ENCODE measurements around the gene PIK3R3.

Gene PIK3R3

GRCh38 chr1:46043458-46044017 lies 88.9 kb downstream of the PIK3R3 start:
- no peak overlapping the region for H3K27ac ChIP-seq

DNA sequence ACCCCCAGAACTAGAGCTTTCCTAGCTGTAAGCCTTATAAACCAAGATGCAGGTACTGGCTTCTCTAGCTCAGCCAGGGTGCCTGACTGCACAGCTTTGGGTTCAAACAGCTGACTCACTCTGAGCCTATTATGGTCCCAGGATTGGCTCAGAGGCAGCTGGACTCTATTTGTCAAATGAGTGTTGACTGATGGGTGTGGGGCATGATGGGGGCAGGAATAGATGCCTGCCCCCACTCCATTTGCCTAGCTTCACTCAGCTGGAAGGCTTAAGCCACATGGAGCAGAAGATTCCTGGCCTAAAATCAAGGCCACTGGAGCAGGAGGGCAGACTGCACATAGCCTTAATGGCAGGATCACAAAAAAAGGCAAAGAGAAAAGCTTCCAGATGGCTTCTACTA lies 90.5 kb downstream of the PIK3R3 start:
- H3K27ac ChIP-seq, result peak overlapping the region; percentile 83; the same call in 1 of the 2 replicates
- TF ChIP-seq, protein P1, sequence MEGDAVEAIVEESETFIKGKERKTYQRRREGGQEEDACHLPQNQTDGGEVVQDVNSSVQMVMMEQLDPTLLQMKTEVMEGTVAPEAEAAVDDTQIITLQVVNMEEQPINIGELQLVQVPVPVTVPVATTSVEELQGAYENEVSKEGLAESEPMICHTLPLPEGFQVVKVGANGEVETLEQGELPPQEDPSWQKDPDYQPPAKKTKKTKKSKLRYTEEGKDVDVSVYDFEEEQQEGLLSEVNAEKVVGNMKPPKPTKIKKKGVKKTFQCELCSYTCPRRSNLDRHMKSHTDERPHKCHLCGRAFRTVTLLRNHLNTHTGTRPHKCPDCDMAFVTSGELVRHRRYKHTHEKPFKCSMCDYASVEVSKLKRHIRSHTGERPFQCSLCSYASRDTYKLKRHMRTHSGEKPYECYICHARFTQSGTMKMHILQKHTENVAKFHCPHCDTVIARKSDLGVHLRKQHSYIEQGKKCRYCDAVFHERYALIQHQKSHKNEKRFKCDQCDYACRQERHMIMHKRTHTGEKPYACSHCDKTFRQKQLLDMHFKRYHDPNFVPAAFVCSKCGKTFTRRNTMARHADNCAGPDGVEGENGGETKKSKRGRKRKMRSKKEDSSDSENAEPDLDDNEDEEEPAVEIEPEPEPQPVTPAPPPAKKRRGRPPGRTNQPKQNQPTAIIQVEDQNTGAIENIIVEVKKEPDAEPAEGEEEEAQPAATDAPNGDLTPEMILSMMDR (conservative IDR thresholded peaks at IDR 0.05), result no peak

More at GRCh38 chr1:46043458-46044017, 88.9 kb downstream of the PIK3R3 start:
- TF ChIP-seq, protein P1 (conservative IDR thresholded peaks at IDR 0.05), result no peak

- TF ChIP-seq, protein P1 (conservative IDR thresholded peaks at IDR 0.05), result no peak
- H3K27ac ChIP-seq, result peak overlapping the region; percentile 83
Measured at GRCh38 chr1:46041551-46041950, 90.9 kb downstream of the PIK3R3 start.

- TF ChIP-seq, protein P1 (conservative IDR thresholded peaks at IDR 0.05), result no peak
- H3K27ac ChIP-seq, result peak overlapping the region; percentile 83
Measured at GRCh38 chr1:46039571-46040052, 92.8 kb downstream of the PIK3R3 start.

GRCh38 chr1:46036894-46037839 lies 95.3 kb downstream of the PIK3R3 start:
- peak overlapping the region; percentile 83 for H3K27ac ChIP-seq
- TF ChIP-seq, protein P1 (conservative IDR thresholded peaks at IDR 0.05), result peak; percentile 95

- TF ChIP-seq, protein P1 (conservative IDR thresholded peaks at IDR 0.05), result no peak
- H3K27ac ChIP-seq, result no peak overlapping the region
Measured at GRCh38 chr1:46034601-46035516, 97.6 kb downstream of the PIK3R3 start.

Measured in VCaP (cell line).